GM21529 (cell line): ENCODE data around the gene AUNIP.

Source experiments
- ATAC-seq: cut with Tn5 transposase; IDR thresholded peaks from one replicate; pipeline ENCODE4 v1.9.1; 2021; ENCODE audit not compliant: unreplicated experiment

Gene AUNIP

GRCh38 chr1:25889470-25889869 lies 30.2 kb upstream of the AUNIP start:
- ATAC-seq, result no peak

DNA sequence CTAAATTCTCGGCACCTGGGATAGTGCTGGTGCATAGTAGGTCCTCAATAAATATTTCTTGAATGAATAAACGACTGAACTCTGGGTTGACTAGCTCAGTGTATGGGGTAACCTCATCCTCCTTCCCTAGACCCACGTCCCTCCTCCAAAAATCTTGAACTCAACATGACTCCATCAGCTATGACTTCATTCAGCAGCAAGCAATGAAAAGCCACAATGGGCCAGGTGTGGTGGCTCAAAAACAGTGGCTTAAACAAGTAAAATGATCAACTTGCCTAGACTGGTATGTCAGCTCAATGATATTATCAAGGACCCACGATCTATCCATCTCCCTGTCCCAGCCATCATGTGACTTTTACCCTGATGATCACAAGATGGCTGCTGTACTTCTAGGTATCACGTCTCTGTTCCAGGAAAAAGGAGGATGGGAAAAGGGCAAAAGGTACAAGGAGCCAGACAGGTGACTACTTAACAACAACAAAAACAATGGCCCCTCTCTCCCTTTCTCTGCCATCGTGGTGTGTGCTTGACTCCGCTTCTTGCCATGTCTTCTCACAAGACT lies 29.2 kb upstream of the AUNIP start:
- ATAC-seq, result no peak

DNA sequence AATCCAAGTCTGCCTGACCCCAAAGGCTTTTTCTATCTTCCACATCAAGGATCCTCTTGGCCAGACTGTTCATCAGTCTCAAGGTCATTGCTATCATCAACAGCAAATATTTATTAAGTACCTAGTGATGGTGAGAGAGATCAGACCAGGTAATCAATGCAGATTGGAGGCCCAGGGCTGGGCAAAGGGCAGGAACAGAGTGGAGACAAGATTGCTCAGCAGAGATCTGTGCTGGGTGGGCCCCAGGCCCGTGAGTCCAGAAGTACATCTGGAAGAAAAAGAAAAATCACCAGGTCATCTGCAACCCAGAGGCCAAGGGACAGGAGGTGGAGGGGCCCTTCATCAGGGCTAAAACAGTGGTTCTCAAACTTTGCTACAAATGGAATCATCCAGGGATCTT lies 26.3 kb upstream of the AUNIP start:
- no peak for ATAC-seq

DNA sequence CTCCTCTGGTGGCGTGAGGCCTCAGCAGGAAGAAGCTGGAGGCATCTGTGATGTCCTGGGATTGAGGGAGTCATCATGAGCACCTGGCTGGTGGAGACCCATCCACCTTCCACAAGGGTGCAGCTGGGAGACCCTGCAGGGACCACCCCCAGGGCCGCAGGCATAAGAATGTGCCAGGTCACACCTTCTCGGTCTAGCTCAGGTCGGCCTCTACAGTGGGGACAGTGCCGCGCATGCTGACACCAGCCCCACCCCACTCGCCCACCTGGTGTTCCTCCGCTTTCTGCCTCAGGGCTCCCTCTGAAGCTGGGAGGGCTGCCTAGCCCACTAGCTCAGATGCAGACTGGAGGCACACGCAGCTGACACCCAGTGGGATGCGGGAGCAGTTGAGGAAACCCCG lies 22.0 kb upstream of the AUNIP start:
- ATAC-seq, result no peak

GRCh38 chr1:25880518-25880917 lies 21.3 kb upstream of the AUNIP start:
- no peak for ATAC-seq

- no peak for ATAC-seq
These were observed 20.4 kb upstream of the AUNIP start for GRCh38 chr1:25879675-25880074.

- no peak for ATAC-seq
These were observed 19.4 kb upstream of the AUNIP start for GRCh38 chr1:25878690-25879089.

GRCh38 chr1:25877155-25877554 lies 17.9 kb upstream of the AUNIP start:
- no peak for ATAC-seq

DNA sequence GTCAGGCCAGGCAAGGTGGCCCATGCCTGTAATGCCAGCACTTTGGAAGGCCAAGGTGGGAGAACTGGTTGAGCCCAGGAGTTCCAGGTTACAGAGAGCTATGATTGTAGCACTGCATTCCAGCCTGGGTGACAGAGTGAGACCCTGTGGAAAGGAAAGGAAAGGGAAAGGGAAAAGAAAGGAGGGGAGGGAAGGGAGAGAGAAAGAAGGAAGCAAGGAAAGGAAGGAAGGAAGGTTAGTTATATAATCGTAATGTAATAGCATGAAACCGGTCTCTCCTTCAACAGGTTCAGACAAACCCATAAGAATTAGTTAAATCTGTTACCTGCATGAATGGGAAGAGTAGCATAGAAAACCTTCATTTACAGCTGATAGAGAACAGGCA lies 17.4 kb upstream of the AUNIP start:
- no peak for ATAC-seq

GRCh38 chr1:25875856-25876692 lies 16.8 kb upstream of the AUNIP start:
- no peak for ATAC-seq

- peak; percentile 62 for ATAC-seq
These were observed 16.0 kb upstream of the AUNIP start, which contains the start of gene PAQR7 for GRCh38 chr1:25875154-25875855. PAQR7 (minus strand) TSS chr1:25875708; CDS start chr1:25863839, 11,869 bp downstream.

GRCh38 chr1:25874635-25875153 lies 15.4 kb upstream of the AUNIP start:
- ATAC-seq, result no peak

DNA sequence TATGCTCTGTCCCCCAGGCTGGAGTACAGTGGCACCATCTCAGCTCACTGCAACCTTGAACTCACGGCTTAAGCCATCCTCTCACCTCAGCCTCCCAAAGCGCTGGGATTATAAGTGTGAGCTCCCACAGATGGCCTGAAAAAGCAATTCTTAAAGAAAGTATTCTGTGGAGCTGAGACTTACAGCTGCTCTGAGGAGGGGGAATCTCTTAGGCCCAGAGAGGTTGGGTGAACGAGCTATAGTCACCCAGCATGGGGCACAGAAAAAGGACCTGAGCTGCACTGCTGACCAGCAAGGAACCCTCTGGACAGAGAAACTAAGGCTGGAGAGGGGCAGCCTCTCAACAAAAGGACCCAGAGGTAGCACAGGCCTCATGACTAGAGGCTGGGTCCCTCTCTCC lies 15.0 kb upstream of the AUNIP start:
- ATAC-seq, result no peak

- no peak for ATAC-seq
These were observed 13.9 kb upstream of the AUNIP start for GRCh38 chr1:25873120-25873519.

- ATAC-seq, result no peak
These were observed 13.5 kb upstream of the AUNIP start for GRCh38 chr1:25872713-25873112.

GRCh38 chr1:25871704-25872494 lies 12.6 kb upstream of the AUNIP start:
- ATAC-seq, result no peak

DNA sequence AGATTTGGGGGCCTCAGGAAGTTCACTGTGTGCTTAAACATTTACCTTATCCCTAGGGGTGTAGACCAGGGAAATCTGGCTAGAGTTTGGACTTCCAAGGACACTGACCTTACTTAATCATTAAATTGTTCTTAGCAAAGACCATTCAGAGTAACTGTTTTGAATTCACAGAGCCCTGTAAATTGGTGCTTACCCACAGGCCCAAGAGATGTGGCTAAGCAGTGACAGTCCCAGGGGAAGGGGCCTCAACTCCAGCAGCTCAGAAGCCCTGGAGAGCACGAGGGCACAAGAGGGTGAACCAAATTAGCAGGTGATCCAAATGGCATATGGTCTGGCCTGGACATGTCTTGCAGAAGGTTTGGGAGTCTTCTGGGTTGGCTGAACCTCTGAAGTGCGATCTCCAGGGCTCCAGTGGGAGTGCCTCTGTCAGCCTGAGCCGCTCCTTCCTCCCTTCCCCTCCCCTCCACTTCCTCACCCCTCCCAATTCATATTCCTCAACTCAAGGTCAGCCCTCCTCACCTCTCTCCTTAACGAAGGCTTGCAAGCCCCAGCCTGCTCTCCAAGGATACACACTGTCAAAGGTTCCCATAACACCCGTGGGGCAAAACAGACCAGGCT lies 11.9 kb upstream of the AUNIP start:
- no peak for ATAC-seq

GRCh38 chr1:25870614-25871013 lies 11.4 kb upstream of the AUNIP start:
- no peak for ATAC-seq

GRCh38 chr1:25869909-25870606 lies 10.8 kb upstream of the AUNIP start:
- no peak for ATAC-seq
